Activated CD4-positive, alpha-beta T cell treated with anti-CD3 and anti-CD28 coated beads, Interleukin-2, amount 50 U/mL, for 1 hour (primary cell): Measurements from ENCODE around the gene ALDH16A1.

Source experiments
- DNase-seq: peaks from one replicate; pipeline ENCODE4 v3.0.0-alpha.2; 2020

ALDH16A1 gene

GRCh38 chr19:49425178-49425577 lies 27.8 kb upstream of the ALDH16A1 start, which contains the start of gene GFY:
TSS of gene GFY (plus strand) at chr19:49425388. CDS start at chr19:49426431, 1,043 bp downstream.
- DNase-seq: no peak

DNA sequence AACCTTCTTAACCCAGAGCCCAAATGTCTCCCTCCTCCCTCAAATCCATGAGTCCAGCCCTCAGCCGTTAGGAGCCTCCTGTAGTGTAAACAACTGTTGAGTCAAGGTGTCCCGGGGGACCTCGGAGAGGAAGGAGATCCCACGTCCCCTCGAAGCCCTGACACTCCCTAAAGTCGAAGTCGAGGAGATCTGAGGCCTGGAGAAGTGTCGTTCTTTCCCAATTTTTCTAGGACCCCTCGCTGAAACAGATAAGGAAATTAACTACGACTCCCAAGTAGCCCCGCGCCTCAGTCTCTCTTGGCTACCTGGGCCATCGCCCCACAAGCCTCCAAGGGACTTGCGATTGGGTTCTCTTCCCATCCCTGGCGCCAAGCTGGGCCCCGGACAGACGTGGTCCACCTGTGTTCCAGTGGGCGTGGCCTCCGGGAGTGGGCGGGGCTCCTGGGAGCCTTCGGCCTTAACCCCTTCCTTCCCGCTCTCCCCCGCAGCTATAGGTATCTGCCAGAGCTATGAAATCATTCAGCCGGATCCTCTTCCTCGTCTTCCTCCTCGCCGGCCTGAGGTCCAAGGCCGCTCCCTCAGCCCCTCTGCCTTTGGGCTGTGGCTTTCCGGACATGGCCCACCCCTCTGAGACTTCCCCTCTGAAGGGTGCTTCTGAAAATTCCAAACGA lies 27.0 kb upstream of the ALDH16A1 start:
- DNase-seq: no peak

DNA sequence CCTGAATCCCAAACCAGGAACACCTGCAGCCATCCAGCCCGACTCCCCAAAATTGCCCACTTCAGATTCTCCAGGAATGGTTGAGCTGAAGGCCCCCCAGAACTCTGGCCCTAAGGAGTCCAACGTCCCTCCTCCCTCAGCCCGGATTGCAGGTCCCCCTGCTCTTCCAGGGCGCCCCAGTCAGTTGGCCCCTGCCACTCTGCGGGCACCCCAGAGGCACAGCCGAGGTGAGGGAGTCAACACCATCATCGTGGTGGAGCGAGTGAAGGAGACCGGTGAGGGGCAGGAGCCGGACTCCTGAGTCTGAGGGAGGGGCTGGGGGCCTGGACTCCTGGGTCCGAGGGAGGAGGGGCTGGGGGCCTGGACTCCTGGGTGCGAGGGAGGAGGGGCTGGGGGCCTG lies 25.7 kb upstream of the ALDH16A1 start:
- no peak for DNase-seq

DNA sequence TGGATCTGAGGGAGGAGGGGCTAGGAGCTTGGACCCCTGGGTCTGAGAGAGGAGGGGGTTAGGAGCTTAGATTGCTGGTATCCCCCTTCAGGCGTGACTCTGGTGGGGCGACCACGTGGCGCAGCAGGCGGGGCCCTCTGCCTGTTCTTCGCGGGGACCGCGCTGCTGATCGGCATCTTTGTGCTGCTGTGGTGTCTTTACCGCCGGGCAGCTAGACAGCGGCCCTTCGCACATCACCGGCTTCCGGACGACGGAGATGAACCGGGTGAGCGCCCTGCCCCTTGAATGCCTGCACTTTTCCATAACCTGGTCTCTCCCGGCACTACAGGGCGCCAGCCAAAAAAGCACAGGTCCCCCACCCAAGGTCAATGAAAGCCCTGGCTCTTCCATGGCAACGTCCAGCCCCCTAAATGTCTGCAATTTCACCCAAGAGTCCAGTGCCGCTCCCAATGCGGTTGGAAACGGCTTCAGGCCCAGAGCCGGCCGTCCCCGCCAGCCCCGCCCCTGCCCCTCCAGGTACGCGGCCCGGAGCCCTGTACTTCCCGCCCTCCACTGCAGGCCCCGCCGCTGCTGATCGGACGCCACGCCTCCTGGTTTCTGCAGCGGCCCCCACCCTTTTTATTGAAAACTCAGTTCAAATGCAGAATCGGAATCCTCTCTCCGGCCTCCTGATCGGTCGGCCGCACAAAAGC lies 25.0 kb upstream of the ALDH16A1 start:
- DNase-seq: no peak

DNA sequence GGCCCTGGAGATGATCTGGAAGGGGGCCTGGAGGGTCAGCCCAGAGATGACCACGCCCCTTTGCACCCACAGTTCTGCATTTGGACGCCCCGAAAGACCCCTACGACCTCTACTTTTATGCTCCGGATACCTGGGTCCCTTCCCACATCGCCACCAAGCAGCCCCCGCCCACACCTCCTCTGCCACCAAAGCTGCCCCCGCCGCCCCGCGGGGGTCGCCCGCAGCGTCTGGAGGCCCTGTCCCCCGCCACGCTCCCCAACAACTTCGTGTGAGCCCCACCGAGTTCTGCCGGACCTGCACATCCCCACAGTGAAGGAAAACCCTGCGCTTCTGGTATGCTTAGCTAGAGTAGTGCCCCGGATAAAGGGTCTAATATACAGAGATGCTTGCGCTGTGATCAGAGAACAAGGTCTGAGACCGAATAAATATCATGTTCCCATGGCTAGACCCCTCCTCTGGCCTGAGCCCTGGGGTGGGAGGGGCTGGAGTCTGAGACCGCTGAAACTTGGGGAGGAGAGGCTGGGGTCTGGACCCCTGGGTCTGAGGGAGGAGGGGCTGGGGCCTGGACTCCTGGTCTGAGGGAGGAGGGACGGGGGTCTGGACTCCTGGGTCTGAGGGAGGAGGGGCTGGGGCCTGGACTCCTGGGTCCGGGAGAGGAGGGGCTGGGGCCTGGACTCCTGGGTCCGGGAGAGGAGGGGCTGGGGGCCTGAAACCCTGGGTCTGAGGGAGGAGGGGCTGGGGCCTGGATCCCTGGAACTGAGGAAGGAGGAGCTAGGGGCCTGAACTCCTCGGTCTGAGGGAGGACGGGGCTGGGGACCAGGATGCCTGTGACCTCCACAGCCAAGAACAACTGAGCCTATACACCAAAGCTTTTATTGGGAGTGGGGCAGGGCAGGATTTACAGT lies 24.2 kb upstream of the ALDH16A1 start:
- no peak for DNase-seq

DNA sequence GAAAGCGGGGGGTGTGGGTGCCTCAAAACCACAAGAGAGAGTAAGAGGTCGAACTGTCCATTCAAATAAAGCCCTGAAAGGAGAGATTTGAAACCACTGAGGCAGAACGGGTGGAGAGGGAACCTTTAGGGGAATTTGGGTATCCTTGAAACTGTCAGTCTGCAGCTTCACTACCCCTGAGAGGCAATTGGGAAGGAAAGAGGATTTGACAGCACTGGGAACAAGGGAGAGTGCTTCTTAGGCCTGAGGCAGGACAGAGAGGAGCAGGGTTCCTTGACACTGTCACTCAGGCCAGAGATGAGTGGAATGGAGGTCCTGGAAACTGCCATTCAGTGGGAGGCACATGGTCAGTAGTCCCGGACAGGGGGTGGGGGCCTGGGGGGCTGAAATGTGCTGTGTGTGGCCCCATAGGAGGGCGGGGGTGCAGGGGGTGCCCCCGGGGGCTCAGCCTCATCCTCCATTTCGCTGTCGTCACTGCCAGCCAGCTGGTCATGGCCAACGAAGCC lies 22.8 kb upstream of the ALDH16A1 start:
- no peak for DNase-seq

DNA sequence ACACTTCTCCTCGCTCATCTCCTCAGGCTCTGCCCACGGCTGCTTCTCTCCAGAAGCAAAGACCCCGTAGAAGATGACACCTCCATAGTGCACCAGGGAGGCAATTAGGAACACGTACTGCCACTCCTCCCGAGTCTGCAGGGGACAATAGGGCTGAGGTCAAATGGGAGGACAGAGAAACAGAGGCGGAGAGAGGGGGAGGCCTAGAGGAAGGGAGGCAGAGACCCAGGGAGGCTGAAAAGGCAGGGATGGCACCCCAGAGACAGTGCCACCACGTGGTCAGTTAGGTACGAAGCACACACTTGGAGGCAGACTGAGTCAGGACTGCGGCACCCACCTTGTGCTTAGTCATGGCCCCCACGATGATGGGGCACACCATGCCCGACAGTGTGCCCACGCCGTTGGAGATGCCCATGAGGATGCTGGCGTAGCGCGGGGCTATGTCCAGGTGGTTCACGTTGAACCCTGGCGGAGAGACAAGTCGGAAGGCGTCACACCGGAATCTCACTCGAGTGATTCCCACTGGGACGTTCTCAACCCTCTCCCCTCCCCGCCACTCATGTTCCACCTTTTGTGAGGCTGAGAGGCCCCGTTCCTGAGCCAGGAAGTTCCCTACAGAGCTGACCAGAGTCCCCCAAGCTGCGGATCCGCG lies 22.2 kb upstream of the ALDH16A1 start:
- no peak for DNase-seq

GRCh38 chr19:49431330-49431749 lies 21.7 kb upstream of the ALDH16A1 start:
- DNase-seq: no peak

GRCh38 chr19:49432141-49433073 lies 20.6 kb upstream of the ALDH16A1 start:
- no peak for DNase-seq

- no peak for DNase-seq
These were observed 19.7 kb upstream of the ALDH16A1 start for GRCh38 chr19:49433240-49433901.

DNA sequence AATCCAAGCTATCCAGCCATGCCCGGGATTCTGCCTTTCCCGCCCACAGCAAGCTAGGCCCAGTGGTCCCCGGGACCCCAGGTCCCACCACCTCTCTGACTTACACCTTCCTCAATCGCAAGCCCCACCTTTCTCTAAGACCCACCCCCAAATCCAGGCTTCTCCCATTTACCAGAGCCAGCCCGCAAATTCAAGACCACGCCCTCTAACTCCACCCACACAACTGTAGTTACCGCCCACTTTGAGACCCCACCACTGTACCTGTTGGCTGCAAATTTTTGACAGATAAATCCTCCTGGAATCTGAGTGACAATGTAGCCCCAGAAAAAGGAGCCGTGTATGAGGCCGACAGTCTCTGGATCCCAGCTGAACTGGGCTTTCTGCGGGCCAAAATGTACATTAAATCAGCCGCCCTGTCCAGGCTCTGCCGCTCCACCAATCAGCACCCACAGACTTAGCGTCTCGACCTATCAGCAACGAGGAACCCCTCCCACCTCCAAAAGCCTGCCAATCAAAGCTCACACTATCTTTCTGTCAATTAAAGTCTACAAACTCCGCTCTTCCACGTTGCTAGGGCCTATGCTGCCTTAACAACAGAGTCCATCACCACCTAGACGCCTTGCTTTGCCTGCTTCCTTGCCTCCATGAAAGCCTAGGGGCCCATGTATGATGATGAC lies 18.0 kb upstream of the ALDH16A1 start:
- no peak for DNase-seq

DNA sequence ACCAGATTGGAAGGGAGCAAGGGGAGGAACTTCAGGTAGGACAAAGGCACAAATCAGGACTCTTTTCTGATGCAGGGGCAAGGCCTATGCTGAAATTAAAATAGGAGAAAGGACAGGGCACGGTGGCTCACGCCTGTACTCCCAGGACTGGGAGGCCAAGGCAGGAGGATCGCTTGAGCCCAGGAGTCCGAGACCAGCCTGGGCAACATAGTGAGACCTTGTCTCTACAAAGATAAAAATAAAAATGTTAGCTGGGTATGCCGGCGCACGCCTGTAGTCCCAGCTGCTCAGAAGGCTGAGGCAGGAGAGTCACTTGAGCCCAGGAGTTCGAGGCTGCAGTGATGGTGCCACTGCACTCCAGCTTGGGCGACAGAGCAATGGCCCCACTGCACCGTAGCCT lies 17.4 kb upstream of the ALDH16A1 start:
- DNase-seq: no peak

- peak; percentile 54 for DNase-seq
These were observed 16.5 kb upstream of the ALDH16A1 start for GRCh38 chr19:49436381-49437017.

DNA sequence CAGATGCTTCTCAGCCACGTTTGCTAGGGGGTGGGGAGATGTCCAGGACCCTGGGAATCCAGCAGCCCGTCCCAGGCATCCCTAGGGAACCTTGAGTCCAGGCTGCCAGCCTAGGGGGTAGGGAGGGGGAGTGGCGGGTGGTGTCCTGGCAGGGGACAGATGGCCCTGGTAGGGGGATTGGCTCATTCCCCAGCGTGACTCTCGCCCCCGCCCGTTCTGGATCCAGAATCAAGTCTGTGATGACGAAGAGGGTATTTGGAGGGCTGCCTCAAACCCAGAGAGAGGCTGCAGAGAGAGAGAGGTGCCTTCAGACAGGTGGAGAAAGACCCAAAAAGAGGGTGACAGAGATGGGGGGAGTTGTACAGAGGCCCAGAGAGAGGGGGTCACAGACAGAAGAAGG lies 15.8 kb upstream of the ALDH16A1 start:
- DNase-seq: no peak

GRCh38 chr19:49438261-49438660 lies 14.8 kb upstream of the ALDH16A1 start:
- no peak for DNase-seq

- DNase-seq: no peak
These were observed 13.2 kb upstream of the ALDH16A1 start for GRCh38 chr19:49439836-49440235.

GRCh38 chr19:49440439-49441209 lies 12.4 kb upstream of the ALDH16A1 start:
- DNase-seq: no peak

DNA sequence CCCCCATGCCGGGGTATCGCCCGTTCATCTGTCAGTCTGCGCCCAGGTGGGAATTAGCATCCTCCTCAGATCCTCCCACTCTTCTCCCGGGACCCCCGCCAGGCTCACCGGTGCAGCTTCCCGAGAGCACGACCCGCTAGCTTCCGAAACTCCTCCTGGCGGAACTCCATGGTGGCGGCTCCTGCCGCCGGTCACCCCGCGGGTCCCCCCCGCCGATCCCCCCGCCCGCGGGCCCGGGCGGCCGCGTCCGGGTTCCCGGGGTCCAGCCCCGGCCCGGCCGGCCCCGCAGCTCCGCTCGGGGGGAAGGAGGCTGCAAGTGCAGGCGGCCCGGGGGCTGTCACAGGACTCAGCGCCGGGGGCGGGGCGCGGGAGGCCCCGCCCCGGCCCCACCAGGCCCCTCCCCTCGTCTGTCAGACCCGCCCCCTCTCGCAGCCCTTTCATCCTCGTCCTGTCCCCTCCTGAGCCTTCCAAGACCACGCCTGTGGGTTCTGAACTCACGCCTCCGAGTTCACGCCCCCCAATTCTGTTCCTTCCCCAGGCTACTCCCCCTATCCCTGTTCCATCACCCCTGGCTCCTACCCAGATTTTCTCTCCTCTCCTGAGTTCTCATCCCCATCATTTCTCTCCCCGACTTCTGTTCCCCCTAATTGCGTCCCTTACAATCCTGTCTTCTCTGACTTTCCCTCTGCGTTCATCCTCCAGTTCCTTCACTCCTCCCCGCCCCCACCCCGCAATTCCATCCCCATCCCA lies 11.6 kb upstream of the ALDH16A1 start, which contains the start of gene SLC17A7:
TSS of gene SLC17A7 (minus strand) at position 318 of the 750 bp plus-strand sequence. CDS start at position 170, 148 bp downstream.
- peak; percentile 41 for DNase-seq
